ENCODE results near the gene ZSWIM6. TPM values are rescaled to one million over a fixed set of nuclear protein-coding genes. Genes with fewer than 3 reads are reported as not detected.

The ZSWIM6 gene
- total RNA-seq, 4 donors from 2014 or later = 1.9 to 4.0 (median 3.0) TPM

DNA sequence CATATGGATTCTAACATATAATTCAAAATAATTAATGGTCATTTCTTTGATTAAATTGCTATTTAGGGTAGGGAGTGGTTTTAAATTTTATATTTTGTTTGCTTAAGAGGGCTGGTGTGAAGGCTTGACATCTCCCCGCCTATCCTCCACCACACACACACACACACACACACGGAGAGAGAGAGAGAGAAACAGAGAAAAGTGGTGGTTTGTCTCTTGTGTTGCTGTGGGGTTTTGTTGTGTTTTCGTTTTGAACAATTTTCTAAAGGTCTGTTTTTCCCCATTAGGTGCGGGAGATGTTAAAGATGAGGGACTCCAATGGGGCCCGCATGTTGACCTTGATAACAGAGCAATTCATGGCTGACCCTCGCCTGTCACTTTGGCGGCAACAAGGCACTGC lies 161.9 kb downstream of the ZSWIM6 start:
- H3K27ac ChIP-seq = no peak overlapping the region
- H3K4me1 ChIP-seq = no peaks in the 10 kb centered on the region
- no peak for TF ChIP-seq POLR2A (IDR thresholded peaks at IDR 0.05)
- TF ChIP-seq, protein P1, sequence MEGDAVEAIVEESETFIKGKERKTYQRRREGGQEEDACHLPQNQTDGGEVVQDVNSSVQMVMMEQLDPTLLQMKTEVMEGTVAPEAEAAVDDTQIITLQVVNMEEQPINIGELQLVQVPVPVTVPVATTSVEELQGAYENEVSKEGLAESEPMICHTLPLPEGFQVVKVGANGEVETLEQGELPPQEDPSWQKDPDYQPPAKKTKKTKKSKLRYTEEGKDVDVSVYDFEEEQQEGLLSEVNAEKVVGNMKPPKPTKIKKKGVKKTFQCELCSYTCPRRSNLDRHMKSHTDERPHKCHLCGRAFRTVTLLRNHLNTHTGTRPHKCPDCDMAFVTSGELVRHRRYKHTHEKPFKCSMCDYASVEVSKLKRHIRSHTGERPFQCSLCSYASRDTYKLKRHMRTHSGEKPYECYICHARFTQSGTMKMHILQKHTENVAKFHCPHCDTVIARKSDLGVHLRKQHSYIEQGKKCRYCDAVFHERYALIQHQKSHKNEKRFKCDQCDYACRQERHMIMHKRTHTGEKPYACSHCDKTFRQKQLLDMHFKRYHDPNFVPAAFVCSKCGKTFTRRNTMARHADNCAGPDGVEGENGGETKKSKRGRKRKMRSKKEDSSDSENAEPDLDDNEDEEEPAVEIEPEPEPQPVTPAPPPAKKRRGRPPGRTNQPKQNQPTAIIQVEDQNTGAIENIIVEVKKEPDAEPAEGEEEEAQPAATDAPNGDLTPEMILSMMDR (IDR thresholded peaks at IDR 0.05 in 4 of 5, conservative IDR thresholded peaks at IDR 0.05 in 1 of 5) = no peak
- ATAC-seq = no peak
- intact Hi-C loops (cut with DNase I; ENCODE audit: low total_unique reads) = no loop called here
- H3K27me3 ChIP-seq = no peaks in the 10 kb centered on the region
- in situ Hi-C loops (cut with MboI; ENCODE audit: low sequenced_read_pairs in 4 of 4) = no loop called here
- H3K36me3 ChIP-seq = no peaks in the 10 kb centered on the region
- no peaks in the 10 kb centered on the region for H3K9me3 ChIP-seq
- DNase-seq = no peak
- no peak overlapping the region for H3K4me3 ChIP-seq

DNA sequence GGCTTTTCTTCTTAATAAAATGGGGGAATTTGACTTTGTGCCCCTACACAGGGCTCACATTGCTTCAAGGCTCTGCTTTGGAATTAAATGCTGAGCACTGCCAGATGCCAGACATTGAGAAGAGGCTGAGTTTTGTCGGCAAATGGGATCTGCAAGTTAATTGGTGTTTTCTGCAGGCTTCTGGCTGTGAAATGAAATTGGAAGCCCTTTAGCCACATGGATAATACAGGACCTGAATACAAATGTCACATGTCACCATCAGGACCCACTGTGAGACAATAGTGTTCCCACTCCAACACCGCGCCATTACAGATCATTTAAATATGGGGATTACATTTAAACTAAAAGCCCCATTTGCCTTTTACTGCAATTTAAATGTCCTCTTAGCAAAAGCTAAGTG lies 164.4 kb downstream of the ZSWIM6 start:
- in situ Hi-C loops (cut with MboI; ENCODE audit: low sequenced_read_pairs in 4 of 4) = no loop called here
- Histone ChIP-seq H3K36me3 (no peaks in the 10 kb centered on the region), H3K27ac (no peak overlapping the region), H3K9me3 (no peaks in the 10 kb centered on the region), H3K4me3 (no peak overlapping the region), H3K27me3 (no peaks in the 10 kb centered on the region), H3K4me1 (no peaks in the 10 kb centered on the region)
- ATAC-seq = no peak
- TF ChIP-seq POLR2A (IDR thresholded peaks at IDR 0.05) = no peak
- TF ChIP-seq, protein P1 (IDR thresholded peaks at IDR 0.05 in 4 of 5, conservative IDR thresholded peaks at IDR 0.05 in 1 of 5) = no peak
- intact Hi-C loops (cut with DNase I; ENCODE audit: low total_unique reads) = no loop called here
- no peak for DNase-seq

GRCh38 chr5:61496860-61497259 lies 164.8 kb downstream of the ZSWIM6 start:
- Histone ChIP-seq H3K27me3 (no peaks in the 10 kb centered on the region), H3K9me3 (no peaks in the 10 kb centered on the region), H3K36me3 (no peaks in the 10 kb centered on the region), H3K4me3 (no peak overlapping the region), H3K4me1 (no peaks in the 10 kb centered on the region), H3K27ac (no peak overlapping the region)
- in situ Hi-C loops (cut with MboI; ENCODE audit: low sequenced_read_pairs in 4 of 4) = no loop called here
- no peak for ATAC-seq
- no peak for DNase-seq
- TF ChIP-seq POLR2A (IDR thresholded peaks at IDR 0.05) = no peak
- TF ChIP-seq, protein P1 (IDR thresholded peaks at IDR 0.05 in 4 of 5, conservative IDR thresholded peaks at IDR 0.05 in 1 of 5) = no peak
- intact Hi-C loops (cut with DNase I; ENCODE audit: low total_unique reads) = no loop called here

DNA sequence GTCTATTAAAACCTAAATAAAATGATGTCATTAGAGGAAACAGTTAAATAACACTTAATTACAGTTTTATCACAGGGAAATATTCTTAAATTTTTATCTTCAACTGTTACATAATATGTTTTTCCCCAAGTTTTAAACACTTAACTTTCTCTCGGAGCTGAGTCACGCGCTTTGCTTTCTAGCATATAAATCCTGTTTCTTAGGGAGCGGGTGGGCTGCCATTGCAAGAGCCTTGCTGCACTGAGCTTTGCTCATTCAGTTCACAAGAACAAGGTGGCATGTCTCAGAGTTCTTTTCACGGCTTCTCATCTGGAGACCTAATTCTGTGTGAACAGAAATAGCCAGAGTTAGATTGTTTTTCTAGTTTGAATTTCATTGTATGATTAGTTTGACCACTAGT lies 166.1 kb downstream of the ZSWIM6 start:
- no peaks in the 10 kb centered on the region for H3K27me3 ChIP-seq
- no peak overlapping the region for H3K27ac ChIP-seq
- DNase-seq = no peak
- TF ChIP-seq, protein P1 (IDR thresholded peaks at IDR 0.05 in 4 of 5, conservative IDR thresholded peaks at IDR 0.05 in 1 of 5) = no peak
- TF ChIP-seq POLR2A (IDR thresholded peaks at IDR 0.05) = no peak
- H3K4me3 ChIP-seq = no peak overlapping the region
- intact Hi-C loops (cut with DNase I; ENCODE audit: low total_unique reads) = no loop called here
- H3K36me3 ChIP-seq = no peaks in the 10 kb centered on the region
- no peaks in the 10 kb centered on the region for H3K4me1 ChIP-seq
- no peak for ATAC-seq
- in situ Hi-C loops (cut with MboI; ENCODE audit: low sequenced_read_pairs in 4 of 4) = no loop called here
- no peaks in the 10 kb centered on the region for H3K9me3 ChIP-seq

GRCh38 chr5:61501971-61502370 lies 169.9 kb downstream of the ZSWIM6 start:
- ATAC-seq = no peak
- no peak for DNase-seq
- H3K9me3 ChIP-seq = no peaks in the 10 kb centered on the region
- H3K27ac ChIP-seq = no peak overlapping the region
- intact Hi-C loops (cut with DNase I; ENCODE audit: low total_unique reads) (no loop called here), in situ Hi-C loops (cut with MboI; ENCODE audit: low sequenced_read_pairs in 4 of 4) (no loop called here)
- H3K27me3 ChIP-seq = no peaks in the 10 kb centered on the region
- no peak for TF ChIP-seq POLR2A (IDR thresholded peaks at IDR 0.05)
- TF ChIP-seq, protein P1 (IDR thresholded peaks at IDR 0.05 in 4 of 5, conservative IDR thresholded peaks at IDR 0.05 in 1 of 5) = no peak
- H3K36me3 ChIP-seq = no peaks in the 10 kb centered on the region
- H3K4me3 ChIP-seq = no peak overlapping the region
- H3K4me1 ChIP-seq = no peaks in the 10 kb centered on the region
